NCI-H2029 (cell line): Measurements from ENCODE around the gene PTPRN2.

Experiments
- DNase-seq: peaks from one replicate; lab custom pipeline; 2025; lab: John Stamatoyannopoulos, UW

Gene PTPRN2

DNA sequence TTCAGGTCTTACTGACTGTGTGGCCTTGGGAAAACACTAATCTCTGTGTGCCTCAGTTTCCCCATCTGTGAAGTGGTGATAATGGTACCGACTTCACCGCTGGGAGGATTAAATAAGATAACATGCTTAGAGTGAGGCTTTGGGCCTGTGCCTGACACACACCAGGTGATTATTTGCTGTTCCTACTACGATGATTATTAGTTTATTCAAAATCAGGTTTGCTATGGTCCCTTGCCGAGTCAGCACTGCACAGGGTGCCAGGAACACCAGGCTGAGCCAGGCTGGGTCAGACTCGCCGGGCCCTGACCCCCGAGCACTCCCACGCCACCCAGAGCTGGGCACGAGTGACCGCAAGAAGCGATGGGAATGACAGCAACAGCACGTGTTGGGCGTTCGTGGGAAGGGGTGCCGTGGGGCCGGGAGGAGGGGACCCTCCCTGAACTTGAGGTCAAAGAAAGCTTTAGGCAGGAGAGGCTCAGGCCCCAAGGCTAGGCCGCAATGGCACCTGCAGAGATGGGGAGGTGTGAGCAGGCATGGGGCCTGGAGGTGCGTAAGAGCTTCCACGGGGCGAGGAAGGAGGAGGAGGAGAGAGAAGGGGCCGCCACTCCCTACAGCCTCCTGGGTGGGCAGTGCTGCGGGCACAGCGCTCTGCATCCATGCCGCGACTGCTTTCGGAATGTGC lies 925.4 kb downstream of the PTPRN2 start:
- no peak for DNase-seq

DNA sequence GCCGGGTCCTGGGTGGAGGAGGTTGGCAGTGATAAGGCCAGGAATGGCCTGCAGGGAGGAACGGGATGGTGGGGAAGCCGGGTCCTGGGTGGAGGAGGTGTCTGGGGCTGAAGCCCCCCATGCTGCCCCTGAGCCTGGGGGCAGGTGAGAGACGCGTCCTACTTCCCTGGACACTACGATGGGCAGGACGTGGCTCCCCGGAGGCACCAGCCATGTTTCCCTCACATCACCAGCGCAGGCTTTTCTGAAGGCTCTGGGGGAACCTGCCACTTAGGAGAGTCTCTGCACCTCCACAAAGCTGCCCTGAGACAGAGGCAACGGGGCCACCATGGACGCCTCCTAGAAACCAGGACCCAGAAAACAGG lies 926.0 kb downstream of the PTPRN2 start:
- no peak for DNase-seq

DNA sequence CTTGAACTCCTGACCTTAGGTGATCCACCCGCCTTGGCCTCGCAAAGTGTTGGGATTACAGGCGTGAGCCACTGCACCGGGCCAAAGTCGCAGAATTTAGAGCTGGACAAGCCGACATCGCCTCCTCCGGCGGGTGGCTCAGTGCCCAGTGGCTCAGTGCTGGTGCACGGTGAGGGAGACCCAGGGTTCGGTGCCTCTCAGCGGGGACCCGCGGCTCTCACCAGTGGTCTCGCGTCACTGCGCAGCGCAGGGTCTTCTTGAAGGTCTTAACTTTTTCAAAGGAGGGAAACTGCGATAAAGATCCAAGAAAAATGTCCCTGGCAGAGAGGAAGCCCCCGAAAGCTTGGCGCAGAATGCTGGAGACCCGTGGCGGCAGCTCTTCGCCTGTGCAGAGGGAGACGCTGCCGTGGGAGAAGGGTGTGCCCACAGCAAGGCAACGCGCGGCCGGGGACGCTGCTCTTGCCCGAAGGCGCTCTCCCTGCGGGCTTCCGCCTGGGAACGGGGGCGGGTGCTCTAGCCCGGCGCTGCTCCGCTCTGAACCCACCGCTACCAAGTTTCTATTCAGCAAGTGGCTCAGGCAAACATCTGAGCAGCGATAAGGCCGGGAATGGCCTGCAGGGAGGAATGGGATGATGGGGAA lies 926.5 kb downstream of the PTPRN2 start:
- DNase-seq: no peak

DNA sequence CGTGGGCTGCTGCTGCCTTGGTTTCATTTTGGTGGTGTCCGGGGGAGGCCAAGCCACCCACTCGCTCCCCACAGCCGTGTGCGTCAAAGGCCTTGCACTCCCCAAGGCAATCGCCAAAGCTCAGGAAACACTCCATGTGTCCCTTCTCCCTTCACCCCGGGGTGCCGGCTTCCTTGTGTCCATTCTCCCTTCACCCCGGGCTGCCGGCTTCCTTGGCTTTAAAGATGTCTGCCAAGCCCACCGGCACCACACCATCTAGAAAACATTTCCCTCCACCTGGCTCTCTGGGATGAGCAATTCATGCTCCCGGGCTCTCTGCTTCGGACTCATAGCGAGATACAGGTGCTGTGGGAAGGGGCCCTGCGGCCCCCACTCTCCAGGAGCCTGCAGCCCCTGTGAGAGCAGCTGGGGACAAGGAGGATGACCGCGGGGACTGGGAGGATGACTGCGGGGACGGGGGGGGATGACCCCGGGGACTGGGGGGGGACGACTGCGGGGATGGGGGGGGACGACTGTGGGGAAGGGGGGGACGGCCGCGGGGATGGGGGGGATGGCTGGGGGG lies 928.7 kb downstream of the PTPRN2 start:
- no peak for DNase-seq

DNA sequence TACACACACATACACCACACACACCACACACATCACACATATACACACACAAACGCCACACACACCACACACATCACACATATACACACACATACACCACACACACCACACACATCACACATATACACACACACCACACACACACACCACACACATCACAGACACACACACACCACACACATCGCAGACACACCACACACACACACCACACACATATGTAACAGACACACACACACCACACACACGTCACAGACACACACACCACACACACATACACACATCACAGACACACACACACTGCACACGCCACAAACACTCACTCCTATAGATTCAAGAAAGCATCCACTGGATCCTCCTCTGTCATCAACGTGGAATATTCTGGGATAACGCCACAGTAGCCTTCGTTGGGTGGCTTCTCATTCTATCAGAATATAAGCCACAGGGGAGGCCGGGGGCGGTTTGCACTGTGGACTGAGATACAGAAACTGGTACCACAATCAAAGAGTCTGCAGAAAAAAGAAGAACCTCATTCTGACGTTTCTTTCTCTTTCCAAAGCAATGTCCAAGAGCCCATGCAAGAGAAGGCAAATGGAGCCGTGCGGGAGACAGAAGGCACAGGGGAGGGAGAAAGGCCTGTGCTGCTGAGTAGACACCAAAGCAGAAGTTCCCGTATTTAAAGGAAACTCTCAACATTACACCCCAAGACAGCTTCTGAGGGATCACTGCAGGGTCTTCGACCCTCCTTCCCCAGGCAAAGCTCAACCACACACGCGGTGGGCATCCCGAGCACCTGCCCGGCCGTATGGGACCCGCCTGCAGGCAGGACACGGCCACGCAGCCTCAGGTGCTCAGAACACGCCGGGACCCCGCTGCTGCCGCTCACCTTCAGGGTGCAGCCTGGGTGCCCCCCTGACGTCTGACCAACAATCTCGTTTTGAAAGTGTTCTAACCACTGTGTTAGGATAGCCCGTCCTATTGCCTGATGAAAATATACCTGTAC lies 929.6 kb downstream of the PTPRN2 start:
- DNase-seq: no peak

DNA sequence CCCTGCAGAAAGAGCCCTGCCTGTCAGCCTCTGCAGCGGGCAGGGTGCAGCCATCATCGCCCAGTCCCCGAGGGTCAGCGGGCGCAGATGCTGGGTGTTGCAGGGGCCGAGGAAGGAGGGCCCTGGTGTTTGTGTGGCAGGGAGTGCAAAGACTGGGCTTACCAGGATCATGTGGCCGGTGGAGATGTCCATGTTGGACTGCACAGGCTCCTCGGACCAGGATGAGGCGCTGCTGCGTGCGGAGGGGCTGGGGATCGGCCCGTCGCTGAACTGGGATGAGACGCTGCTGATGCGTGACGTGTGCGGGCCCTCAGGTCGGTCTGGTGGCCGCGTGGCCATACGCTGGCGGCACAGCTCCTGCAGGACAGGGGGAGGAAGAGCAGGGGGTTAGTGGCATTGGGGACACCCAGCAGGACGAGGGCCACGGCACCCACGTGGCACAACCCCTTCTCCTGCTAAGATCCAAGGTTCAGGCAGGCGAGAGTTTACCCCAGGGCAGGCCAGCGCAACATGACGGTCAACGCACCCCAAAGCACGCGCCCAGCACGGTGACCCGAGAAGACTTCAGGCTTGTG lies 931.3 kb downstream of the PTPRN2 start:
- no peak for DNase-seq

DNA sequence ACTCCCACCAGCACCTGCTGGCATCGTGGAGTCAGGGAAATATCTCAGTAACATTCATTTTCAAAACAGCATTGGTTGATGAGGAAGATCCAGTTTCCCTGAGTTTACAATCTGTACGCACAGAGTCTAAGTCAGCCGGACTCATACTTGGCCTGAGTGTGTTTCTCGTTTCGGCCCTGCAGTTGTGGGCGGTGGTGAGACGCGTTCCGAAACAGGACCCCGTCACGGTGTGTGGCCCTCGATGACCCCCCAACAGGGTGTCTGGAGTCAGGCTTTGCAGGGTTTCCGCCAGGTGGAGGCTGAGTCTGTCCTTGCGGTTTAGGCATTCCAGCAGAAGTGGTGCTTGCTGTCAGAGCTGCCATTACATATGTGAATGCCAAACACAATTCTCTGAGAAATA lies 933.3 kb downstream of the PTPRN2 start:
- DNase-seq: no peak

DNA sequence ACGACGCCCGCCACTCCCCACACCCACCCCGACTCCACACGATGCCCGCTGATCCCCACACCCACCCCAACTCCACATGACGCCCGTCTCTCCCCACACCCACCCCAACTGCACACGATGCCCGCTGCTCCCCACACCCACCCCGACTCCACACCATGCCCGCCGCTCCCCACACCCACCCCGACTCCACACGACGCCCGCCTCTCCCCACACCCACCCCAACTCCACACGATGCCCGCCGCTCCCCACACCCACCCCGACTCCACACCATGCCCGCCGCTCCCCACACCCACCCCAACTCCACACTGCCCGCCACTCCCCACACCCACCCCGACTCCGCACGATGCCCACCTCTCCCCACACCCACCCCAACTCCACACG lies 933.8 kb downstream of the PTPRN2 start:
- no peak for DNase-seq

DNA sequence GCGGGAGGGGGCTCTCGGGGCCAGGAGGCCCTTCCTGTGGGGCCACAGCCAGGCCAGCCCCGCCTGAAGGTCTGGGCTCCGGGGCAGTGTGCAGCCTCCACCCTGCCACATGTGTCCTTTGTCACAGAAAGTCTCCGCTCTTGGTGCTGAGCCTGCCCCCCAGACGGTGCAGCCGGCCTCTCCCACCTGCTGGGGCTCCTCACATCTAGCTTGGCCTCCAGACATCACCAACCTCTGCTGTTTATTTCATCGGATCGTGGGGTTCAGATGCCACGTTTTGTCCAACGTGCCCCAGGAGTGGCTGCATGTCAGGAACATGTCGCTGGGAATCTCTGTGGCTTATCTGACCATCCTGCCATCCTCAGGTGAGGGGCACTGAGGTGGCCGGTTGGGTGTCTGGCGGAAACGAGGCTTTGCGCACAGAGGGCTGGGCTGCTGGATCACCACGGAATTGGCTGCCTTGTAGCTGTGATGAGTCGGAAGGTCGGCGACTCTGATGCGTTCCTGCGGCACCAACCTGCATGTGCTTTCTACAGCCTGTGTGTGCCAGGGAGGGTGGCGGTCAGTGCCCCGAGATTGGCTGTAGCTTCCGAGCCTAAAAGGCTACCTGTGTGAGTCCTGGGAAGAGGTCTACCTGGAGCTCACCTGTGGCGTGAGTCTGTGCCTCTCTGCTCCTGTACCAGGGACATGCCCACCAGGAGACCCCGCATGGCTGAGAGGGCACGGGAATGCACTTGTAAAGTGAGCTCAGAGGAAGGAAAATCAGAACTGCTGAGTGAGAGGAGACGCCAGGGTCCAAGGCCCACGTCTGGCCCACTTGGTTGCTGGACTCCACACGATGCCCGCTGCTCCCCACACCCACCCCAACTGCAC lies 934.4 kb downstream of the PTPRN2 start:
- no peak for DNase-seq

DNA sequence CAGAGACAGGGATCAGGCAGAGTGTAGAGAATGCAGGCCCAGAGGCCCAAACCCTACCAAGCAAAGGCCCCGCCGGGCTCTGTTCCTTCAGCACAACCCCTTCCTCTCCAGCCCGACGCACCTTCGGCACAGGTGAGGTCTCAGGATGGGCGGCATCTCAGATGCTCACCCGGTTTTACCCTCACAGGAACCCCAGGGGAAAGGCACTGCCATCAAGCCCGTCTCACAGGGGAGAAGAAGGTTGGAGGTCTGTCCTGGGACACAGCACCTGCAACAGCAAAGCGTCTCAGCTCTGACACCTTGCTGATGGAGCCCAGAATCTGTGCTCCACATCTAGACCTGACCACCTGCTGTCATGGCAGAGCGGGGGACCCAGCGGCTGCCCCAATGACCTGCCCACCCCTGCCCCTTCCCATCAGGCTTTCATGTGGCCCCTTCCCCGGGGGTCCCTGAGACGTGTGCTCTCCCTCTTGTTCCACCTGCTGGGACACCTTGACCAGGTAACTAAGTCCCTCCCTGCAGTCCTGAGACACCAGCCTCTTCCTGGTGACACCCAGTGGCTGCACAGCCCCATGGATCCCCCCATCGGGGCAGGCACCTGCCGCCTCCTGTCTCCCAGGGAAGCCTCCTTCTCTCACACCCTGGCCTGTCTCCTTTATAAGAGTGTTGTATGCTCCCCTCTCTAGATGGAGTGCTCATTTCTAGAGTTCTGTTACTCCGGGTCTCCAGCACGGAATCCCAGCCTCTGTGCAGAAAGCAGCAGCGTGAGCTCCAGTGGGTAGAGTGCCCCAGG lies 935.3 kb downstream of the PTPRN2 start:
- DNase-seq: no peak

DNA sequence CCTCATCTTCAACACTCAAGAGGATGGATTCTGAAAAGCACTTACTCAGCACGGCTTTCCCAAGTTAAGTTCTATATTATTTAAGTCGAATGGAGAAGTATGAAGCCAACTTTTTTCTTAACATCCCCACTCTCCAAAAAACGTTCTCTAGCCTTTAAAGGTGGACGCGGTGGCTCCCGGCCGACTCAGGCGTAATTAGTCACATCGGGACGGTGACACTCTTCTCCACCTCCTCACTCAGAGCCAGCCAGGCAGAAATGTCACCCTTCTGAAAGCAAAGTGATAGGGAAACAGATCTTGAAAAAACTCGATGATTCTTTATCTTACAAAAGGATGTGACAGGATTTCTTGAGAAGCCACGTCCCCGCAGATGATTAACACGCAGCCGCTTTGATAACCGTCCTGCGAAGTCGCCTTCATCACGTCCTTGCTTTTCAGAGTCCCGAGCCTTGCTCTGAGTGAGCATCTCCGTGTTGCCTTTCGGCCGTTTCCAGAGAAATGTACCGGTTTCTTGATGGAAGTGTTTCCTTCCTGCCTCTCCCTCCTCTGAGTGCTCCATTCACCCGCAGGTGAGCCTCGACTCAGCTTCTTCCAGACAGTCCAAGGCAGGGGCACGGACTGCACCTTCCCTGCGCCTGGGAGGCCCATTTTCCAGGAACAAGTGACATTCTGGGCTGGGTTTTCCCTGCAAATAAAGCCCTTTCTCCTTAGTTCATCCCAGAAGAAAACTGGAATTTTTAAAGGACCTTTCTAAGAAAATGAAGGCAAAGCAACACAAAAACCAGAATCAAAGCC lies 936.1 kb downstream of the PTPRN2 start:
- DNase-seq: no peak

DNA sequence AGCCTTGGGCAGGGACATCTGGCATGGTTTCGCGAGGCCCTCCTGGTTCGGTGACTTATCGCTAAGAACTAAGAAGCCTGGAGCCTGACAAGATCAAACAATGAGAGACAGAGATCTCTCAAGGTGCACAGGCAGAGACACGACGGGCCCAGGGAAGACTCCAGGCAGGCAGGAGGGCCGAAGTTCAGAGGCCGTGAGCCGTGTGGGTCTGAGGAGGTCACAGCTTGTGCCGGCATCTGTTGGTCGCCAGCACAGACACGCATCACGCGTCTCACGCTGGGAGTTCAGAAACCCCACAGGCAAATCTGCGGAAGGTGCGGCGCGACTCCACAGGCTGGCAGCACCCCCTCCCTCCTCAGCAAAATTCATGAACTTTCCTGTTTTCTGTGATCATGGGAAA lies 936.8 kb downstream of the PTPRN2 start:
- DNase-seq: no peak

DNA sequence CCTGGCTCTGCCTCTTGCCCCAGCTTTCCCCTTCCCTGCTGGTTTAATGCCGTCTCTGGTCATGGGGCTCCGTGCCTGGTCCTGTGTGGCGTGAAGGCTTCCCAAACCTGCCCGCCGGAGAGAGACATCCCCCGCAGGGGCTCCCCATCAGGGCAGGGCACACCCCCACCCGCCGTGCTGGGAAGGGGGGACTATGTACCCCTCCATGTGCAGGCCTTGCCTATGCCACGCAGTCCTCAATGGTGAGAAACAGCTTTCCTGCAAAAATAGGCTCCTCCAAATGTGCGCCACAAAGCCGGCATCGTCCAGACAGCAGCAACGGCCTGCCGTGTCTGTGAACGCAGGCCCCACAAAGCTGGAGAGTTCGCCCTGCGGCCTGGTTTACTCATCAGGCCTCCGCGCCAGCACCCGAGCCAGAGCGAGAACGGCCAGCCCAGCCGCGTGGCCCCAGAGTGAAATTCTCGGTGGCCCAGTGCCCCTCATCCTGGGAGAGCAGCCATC lies 937.4 kb downstream of the PTPRN2 start:
- no peak for DNase-seq

DNA sequence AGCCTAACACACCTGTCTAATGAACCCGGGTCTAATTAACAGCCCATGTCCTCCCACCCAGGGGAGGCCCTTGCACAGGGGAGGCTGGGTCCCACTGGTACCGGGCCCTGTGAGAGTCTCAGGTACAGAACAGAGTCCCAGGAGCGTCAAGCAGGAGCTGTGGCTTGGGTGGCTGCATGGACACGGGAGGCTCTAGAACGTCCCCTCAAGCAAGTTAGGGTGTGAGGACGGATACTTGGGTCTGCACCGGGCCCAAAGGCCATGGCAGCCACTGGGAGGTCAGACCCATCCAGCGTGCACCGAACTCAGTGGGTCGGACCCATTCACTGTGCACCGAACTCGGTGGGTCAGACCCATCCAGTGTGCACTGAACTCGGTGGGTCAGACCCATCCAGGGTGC lies 941.1 kb downstream of the PTPRN2 start:
- no peak for DNase-seq

DNA sequence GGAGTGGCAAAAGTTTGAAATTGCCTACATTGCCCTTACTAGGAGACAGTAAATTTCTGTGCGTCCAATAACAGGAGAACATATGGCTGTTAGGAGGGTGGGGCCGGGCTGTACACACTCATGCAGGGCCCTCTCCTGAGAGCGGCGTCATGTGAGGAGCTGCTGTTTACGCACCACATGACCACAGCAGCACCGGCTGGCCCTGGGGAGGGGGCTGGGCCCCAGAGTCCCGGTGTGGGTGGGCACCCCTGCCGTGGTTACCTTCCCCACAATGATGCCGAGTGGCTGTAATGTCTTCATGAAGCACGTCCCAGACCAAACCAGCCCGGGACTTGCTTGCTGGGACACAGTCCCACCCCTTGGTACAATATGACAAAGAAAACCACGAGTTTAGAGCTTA lies 942.1 kb downstream of the PTPRN2 start:
- no peak for DNase-seq

DNA sequence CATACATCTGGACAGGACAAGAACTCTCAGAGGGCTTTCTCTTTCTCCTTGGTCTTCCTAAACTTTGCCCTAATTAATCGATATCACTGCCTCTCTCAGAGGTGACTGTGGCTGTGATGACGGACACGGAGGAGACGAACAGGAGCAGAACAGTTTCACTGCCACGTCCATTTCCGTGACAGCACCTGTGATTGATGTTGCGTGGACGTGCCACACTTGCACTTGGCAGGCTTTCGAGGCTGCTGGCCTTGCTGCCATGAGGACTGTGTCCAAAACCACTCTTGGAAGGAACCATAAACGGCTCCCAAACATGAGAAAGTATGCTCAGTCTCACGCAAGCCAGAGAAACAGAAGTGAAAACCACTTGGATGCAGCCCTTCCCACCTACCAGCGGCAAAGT lies 942.7 kb downstream of the PTPRN2 start:
- DNase-seq: no peak

DNA sequence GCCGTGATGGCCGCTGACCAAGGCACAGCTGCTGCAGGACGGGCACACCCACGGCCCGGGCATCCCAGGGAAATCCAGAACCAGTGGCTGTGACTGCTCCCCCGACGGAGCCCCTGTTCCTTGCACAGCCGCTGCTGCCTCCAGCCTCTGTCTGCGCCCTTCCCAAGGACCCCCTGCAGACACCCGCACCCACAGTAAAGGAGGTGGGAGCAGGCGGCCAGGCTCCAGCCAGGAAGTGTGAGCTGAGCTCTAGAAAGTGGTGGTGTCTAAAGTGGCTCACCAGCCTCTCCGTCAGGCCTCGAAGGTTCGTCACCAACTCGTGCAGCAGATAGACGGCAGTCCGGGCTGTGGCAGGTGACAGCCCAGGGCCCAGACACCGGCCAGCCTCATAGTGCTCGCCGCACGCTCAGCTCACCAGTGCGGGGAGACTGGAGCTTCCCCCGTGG lies 944.1 kb downstream of the PTPRN2 start:
- DNase-seq: no peak

DNA sequence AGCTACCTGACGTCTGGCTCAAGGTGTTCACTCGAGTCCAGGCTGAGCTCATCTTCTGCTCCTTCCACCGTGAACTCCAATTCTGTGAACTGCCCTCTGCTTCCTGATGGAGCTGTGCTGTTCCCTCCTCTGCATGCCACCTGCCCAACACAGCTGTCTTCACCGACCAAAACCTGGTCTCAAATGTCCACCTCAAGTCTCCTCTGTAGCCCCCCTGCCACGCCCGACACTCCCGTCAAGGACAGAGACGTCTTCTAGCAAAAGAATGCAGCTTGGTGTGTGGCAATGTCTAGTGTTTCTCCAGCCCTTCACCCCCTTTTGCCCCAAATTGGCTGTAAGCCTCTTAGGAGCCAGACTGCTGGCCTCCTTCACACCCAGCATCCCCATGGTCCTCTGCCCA lies 945.8 kb downstream of the PTPRN2 start:
- DNase-seq: no peak

DNA sequence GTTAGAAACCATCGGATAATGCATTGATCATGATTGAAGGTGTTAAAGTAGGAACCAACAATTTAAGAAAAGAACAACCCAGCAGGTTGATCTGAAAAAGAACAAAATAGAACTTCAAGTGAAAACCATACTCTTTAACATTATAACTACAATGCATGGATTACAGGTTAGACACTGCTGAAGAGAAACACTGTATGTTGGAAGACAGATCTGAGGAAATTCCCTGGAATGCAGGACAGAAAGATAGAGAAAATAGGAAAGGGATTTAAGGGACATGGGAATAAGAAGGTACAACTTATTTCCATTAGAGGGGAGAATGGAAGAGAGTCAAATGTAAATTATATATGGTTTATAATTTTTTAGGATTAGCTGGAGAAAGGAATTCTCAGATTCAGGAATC lies 947.5 kb downstream of the PTPRN2 start:
- no peak for DNase-seq
